22Rv1 (cell line): ENCODE measurements around the gene DCC.

Experiments used
- CTCF ChIP-seq: fragments of 450-650 bp; IDR thresholded peaks from 2 replicates; pipeline ENCODE4 v1.5.1; 2017; ENCODE audit warnings: mild to moderate bottlenecking
- ZFX ChIP-seq: fragments of 450-650 bp; IDR thresholded peaks from 2 replicates; pipeline ENCODE4 v1.6.1; 2017; ENCODE audit warnings: antibody characterized with exemption, borderline replicate concordance

- TF ChIP-seq CTCF (no peak), ZFX (no peak)
Observed at GRCh38 chr18:53443831-53444230, 1103.8 kb downstream of the DCC start.
